Measurements from ENCODE around the gene NEBL.

DNA sequence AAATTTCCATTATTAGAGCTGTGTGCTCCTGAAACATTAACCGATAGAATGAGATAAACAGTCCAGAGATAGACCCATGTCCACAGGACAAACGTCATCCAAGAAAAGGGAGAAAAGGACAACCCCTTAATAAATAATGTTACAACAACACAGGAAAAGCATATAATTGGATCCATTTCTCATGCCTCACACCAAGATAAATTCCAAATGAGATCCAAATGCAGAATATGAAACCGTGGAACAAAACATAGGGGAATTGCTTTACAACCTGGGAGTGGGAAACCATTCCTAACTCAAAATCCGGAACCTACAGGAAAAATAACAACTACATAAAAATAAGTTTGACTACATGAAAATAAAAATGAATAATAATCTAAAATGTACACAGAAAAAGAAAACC lies 22.4 kb upstream of the NEBL start:
- TF ChIP-seq, protein P1, sequence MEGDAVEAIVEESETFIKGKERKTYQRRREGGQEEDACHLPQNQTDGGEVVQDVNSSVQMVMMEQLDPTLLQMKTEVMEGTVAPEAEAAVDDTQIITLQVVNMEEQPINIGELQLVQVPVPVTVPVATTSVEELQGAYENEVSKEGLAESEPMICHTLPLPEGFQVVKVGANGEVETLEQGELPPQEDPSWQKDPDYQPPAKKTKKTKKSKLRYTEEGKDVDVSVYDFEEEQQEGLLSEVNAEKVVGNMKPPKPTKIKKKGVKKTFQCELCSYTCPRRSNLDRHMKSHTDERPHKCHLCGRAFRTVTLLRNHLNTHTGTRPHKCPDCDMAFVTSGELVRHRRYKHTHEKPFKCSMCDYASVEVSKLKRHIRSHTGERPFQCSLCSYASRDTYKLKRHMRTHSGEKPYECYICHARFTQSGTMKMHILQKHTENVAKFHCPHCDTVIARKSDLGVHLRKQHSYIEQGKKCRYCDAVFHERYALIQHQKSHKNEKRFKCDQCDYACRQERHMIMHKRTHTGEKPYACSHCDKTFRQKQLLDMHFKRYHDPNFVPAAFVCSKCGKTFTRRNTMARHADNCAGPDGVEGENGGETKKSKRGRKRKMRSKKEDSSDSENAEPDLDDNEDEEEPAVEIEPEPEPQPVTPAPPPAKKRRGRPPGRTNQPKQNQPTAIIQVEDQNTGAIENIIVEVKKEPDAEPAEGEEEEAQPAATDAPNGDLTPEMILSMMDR (IDR thresholded peaks at IDR 0.05; ENCODE audit: low read depth, low read length): no peak
- no peak for TF ChIP-seq EZH2phosphoT487 (IDR thresholded peaks at IDR 0.05; ENCODE audit: low read depth)
